ENCODE measurements around the gene FAM222A.

DNA sequence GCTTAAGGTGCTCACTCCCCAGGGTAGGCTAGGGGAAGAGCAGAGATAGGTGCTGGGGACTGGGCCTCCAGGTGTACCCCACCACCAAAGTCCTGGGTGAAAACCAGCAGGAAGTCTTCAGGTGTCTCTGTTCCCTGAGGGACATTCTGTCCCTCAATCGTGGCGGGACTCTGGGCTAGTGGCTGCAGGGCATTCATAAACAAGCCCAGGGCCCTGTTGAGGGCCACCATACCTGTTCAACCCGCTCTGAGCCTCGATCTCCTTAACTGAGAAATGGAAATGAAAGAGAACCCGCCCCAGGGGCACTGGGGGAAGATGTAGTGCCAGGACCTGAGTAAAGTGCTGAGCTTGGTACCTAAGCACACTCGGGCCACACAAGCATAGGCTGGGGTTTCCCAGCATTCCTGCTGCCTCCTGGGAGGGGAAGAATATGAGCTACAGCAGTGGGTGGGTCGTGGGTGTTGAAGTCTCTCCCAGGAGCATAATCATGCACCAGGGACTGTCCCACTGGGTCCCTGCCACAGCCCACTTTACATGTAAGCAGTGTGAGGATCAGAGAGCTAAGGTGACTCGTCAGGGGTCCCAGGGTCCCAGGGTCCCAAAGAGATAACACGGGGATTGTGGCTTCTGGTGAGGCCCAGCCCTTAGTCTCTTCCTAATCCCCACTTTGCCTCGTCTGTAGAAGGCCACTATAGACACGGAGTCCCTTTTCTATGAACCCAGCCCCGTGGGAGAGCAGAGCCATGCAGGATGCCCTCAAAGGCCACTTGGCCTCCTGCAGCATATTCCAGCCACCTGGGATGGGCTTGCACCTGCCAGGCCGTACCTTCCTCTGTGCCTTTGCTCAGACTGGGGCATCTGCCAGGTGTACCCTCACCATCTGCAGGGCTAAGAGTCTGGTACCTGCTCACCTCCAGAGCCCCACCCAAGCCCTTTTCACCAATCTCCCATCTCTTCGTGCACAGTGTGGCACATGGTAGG, 14.4 kb downstream of the FAM222A start:
- TF ChIP-seq, protein P1, sequence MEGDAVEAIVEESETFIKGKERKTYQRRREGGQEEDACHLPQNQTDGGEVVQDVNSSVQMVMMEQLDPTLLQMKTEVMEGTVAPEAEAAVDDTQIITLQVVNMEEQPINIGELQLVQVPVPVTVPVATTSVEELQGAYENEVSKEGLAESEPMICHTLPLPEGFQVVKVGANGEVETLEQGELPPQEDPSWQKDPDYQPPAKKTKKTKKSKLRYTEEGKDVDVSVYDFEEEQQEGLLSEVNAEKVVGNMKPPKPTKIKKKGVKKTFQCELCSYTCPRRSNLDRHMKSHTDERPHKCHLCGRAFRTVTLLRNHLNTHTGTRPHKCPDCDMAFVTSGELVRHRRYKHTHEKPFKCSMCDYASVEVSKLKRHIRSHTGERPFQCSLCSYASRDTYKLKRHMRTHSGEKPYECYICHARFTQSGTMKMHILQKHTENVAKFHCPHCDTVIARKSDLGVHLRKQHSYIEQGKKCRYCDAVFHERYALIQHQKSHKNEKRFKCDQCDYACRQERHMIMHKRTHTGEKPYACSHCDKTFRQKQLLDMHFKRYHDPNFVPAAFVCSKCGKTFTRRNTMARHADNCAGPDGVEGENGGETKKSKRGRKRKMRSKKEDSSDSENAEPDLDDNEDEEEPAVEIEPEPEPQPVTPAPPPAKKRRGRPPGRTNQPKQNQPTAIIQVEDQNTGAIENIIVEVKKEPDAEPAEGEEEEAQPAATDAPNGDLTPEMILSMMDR (IDR thresholded peaks at IDR 0.05) = no peak
- TF ChIP-seq POLR2A (IDR thresholded peaks at IDR 0.05) = no peak
